GM19193 (cell line): ENCODE data around the gene LRRTM4.

Source experiments
- POLR2A ChIP-seq: IDR thresholded peaks from 4 replicates; pipeline ENCODE4 v1.6.1; 2011; ENCODE audit not compliant: insufficient read depth, insufficient read length; ENCODE audit errors: extremely low read depth

Gene LRRTM4

DNA sequence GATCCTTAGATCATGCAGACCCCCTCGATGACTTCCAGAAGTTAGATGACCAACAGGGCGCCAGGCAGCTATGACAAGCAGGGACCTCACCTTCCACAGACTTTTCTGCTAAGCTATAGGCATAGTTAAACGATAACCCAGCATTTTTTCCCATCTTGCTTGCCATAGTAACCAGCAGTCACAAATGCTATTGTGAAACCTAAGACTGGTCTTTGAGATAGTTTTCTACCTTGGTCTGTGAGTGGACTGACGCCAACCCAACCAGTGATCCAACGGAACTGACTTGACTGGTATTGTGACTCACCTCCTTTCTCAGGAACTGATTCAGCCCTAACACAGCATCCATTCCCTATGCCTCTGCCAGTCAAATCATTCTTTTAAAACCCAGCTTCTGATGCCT is 361.2 kb downstream of the LRRTM4 start:
- TF ChIP-seq POLR2A: no peak

DNA sequence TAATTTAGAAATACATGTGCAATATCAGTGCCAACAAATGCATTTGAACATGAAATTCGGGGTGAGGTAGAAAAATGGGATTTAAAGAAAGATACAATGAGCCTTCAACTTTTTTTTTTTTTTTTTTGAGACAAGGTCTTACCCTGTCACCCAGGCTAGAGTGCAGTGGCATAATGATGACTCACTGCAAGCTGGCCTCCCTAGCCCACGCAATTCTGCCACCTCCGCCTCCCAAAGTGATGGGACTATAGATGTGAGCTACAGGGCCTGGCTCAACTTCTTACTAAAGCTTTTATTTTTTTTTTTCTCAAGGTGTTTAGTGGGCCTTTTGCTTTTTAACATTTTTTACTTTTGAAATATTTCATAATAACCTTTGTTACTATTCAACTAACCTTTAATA is 365.6 kb downstream of the LRRTM4 start:
- TF ChIP-seq POLR2A: no peak

DNA sequence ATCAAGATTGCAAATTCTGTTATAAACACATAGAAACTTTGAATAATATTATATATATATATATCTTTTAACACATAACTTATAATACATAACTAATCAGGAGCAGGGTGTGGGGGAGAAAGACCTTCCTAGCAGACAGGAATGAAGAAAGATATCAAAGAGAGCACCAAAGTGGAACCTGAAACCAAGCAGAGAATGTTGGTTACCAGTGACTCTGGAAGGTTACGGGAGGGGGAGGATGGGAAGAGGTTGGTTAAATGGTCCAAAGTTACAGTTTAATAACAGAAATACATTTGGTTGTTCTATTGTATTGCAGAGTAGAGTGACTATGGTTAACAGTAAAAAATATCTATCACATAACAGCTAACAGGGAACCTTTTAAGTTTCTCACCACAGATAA is 366.7 kb downstream of the LRRTM4 start:
- TF ChIP-seq POLR2A: no peak

DNA sequence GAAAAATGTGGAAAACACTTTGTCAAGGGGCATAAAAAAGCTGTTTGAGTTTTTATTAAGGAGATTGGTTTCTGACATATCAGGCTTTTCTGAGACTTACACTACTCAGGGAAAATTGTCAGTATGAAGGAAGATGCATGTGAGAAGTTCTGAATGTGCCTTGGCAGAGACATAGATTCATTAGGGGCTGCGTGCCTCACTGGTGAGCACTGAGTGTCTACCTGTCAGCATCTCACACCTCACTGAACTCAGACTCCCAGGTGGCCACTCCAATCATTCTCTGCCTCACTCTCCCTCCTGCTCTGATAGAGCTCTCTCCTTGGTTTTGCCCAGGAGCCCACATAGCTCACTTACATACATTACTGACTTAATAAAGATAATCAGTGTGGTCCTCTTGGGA is 372.6 kb downstream of the LRRTM4 start:
- no peak for TF ChIP-seq POLR2A

DNA sequence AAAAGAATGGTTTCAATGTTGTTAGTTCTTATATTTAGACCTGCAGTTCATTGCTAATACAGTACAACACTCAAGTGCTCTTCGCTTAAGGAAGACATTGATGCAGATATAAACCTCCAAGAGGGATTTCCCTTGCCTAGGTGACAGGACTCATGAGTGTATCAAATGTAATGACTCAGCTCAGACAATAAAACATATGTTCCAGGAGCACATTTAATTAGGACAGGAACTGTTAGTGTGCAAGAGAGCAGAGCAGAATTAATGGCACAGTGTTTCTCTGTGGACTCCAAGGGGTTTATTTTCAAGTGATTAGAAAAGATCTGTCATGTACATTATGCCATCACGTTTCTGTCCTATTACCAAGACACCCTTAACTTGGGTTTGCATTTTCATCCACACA is 375.0 kb downstream of the LRRTM4 start:
- TF ChIP-seq POLR2A: no peak

DNA sequence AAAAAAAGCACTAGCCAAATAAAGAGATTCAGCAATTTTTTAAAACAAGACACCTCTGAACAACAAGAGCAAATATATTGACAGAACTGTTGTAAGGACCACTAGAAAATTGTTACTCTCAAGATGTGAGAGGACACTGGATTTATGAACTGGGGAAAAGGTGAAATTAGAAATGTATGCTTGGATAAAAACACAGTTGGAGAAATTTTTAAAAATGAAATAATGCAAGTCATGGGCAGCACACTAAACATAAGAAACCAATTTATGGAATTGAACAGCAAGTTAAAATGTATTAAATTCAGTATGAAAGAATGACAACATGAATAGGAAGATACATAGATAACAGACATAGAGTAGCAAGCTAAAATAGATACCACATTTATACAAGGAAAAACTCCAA is 377.4 kb downstream of the LRRTM4 start:
- TF ChIP-seq POLR2A: no peak

DNA sequence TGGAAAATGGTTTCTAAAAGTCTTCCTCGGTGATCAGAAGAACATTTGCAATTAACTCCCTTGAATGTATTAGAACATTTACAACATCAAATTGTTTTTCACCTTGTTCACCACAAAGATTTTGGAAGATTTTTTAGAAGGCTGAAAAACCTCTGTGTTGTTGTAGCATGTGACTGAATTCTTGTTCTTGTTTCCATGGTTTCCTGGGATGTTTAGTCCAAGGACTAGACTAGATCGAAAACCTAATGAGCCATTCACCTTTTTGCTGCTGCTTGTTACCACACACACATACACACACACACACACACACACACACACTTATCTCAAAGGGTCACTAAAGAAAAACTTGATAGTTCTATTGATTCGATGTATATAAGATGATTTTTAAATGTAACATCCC is 380.0 kb downstream of the LRRTM4 start:
- TF ChIP-seq POLR2A: no peak

DNA sequence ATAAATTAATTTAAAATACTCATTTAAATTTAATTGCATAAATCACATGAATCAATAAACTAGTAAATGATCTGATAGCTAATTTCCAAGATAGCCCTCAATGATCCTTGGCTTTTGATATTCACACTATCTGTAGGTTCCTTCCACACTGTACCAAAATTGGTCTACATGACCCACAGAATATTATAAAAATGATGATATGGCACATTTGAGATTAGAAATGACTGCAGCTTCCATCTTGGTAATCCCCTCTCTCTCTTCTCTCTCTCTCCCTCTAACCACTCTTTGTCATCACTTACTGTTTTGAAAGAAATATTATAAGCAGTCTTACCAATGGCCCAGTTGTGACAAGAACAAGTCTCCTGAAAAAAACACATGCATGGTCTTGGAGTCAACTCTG is 394.8 kb downstream of the LRRTM4 start:
- TF ChIP-seq POLR2A: no peak

DNA sequence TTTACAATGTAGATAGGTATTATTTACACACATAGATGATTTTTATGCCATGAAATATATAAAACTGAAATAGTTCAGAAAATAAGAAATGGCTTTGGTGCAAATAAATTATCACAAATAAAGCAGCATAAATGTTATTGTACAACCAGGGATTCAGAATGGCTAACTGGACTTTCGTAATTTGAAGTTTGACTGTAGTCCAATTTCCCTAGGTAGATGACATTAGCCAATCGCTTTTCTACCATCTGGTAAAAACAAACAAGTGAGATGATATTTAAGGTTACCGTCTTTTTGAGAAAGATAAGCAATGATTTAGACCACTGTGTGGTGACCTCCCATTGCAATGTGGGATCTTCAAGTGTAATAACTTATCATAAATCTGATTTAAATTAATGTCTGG is 400.7 kb downstream of the LRRTM4 start:
- TF ChIP-seq POLR2A: no peak

DNA sequence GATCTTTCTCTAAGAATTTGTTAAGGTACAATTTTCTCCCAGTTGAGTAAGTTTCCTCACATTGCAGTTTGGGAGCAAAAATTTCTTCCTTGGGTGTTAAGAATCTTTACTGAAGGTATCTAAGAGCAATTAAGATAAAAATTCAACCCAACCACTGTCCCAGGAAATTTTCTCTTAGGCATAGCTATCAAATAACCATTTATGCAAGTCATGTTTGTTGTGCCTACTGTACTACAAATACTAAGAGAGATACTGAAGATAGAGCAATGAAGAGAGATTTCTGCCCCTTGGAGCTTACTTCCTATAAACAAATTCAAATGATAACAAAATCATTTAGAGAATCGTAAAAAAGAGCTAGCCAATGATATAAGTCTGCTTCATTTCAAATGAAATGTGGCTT is 402.8 kb downstream of the LRRTM4 start:
- no peak for TF ChIP-seq POLR2A

DNA sequence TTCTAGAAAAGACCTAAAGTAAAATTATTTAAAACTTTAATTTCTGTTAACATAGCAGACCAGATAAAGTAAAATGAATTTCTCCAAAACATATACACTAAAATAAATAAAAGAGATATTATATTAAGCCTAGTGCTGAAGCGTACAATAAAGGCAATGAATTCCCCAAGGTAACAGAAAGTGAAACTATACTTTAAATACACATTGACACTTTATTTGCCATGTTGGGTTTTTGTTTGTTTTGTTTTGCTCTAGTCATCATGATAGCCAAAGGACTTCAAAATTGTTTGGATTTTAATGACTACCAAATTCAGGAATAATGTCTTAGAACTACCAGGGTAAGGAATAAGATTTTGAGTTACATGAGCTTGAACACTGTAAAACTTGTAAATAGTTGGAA is 413.3 kb downstream of the LRRTM4 start:
- TF ChIP-seq POLR2A: no peak

DNA sequence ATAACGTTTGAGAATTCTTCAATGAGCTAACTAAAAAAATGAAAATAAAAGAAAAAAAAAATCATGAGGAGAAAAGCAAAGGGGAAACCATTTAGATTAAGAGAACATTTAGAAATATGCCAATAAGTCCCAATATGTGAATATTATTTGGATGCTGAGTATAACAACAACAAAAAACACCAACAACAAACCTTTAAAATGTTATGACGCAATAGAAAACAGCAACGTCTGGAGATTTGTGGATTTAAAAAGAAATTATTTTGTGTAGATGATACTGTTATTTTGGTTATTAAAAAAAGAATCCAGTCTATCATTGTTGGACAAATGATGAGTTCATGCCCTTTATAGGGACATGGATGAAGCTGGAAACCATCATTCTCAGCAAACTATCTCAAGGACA is 417.2 kb downstream of the LRRTM4 start:
- TF ChIP-seq POLR2A: no peak

DNA sequence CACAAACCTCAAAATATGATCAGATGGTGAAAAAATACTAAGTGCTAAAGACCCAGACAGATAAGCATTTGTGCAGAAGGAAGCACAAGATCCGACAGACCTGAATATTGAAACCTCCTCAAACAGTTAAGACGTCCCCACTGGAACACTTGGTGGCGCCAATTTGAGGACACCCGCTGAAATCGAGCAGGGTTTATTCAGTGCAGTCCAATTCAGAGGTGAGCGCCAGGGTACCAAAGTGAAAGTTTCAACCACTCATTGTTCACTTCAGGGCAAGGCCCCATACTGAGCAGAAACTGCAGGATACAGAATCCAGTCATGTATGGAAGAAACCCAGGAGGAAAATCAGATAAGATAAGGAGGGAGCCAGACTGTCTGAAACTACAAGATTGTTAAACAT is 417.6 kb downstream of the LRRTM4 start:
- no peak for TF ChIP-seq POLR2A

DNA sequence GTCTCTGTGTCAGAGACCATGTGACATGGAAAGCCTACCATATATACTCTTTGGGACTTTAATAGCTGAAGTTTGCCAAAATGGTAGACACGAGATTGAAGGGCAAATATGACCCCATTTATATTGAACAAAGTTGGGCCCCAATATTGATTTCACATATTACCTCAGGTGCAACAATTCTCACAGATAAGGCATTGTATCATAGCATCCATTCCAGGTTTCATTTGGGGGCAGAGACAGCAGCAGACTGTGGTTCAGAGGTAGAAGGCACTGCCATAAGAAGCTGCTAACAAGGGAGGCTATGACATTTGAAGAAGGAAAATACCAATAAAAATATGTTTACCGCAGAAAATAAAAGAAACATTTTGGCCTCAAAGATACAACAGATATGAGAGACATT is 419.2 kb downstream of the LRRTM4 start:
- TF ChIP-seq POLR2A: no peak

DNA sequence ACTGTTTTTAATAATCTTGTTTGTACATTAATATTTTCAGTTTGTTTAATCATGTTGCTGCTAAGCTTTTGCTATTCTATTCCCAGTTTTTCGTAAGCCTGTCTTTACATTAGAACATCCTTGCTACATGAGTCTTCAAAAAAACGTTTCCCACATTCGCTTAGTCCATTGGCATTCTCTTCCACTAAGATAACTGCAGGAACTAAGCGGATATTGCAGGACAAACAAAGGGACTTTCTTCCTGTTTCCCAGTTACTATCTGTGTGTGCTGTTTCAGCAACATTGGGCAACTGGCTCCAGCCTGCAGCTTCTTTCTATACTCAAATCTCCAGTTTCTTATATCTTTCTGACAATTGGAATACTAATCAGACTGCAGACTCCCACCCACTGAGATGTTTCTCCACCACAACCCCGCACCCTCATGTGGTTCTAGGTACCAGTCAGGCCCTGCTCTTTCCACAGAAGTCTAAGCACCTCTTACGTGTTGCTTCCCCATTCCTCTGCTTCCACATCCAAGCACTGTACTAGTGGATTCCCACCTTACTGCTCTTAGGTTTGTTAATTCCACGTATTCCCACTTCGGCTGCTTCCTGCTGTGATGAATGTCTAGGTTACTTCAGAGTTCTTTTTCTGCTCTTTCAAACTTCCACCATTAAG is 420.3 kb downstream of the LRRTM4 start:
- no peak for TF ChIP-seq POLR2A

DNA sequence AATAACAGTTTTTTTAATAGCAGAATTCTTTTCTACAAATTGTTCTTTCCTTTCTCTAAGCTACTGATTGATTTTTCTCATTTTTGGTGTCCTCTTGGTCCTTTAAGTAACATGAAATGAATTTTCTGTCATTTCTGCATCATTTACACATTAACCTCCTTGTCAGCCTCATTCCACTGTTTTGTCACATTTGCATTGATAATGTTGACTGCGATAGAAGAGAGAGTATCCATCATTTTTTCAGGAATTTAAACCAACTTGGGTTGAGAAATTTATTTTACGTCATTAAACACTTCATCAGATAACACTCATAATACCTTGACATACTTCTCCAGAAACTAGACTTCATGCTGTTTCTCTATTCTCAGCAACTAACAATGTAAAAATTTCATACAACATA is 422.2 kb downstream of the LRRTM4 start:
- no peak for TF ChIP-seq POLR2A

DNA sequence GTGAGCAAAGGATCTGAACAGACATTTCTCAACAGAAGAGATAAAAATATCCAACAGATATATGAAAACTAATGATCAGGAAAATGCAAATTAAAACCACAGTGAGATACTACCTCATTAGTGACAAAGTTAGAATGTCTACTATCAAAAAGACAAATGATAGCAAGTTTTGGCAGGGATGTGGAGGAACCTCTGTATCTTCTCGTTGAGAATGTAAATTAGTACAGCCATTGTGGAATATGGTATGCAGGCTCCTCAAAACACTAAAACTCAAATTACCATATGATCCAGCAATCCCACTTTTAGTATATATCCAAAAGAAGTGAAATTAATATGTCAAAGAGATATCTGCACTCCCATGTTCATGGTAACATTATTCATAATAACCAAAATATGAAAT is 427.1 kb downstream of the LRRTM4 start:
- TF ChIP-seq POLR2A: no peak

DNA sequence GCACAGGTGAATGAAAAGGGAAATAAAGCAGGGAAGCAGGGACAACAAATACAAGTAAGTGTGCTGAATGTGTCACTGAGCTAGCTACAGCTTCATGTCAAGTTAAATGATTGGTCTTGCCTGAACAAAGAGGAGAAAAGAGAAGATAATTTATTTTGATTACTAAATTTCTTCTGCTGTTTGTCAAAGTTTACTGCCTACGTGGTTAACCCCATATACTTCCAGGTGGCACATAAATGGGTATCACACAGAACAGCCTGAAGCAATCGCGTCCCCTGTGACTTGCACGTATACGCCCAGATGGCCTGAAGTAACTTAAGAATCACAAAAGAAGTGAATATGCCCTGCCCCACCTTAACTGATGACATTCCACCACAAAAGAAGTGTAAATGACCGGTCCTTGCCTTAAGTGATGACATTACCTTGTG is 434.2 kb downstream of the LRRTM4 start:
- TF ChIP-seq POLR2A: no peak

DNA sequence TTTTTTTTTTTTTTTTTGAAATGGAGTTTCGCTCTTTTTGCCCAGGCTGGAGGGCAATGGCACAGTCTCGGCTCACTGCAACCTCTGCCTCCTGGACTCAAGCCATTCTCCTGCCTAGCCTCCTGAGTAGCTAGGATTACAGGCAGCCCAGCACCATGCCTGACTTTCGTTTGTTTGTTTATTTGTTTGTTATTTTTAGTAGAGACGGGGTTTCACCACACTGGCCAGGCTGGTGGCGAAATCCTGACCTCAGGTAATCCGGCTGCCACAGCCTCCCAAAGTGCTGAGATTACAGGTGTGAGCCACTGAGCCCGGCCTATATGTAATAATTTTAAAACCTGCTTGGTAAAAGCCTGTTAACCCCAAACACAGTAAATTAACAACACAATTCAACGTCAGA is 435.7 kb downstream of the LRRTM4 start:
- no peak for TF ChIP-seq POLR2A

DNA sequence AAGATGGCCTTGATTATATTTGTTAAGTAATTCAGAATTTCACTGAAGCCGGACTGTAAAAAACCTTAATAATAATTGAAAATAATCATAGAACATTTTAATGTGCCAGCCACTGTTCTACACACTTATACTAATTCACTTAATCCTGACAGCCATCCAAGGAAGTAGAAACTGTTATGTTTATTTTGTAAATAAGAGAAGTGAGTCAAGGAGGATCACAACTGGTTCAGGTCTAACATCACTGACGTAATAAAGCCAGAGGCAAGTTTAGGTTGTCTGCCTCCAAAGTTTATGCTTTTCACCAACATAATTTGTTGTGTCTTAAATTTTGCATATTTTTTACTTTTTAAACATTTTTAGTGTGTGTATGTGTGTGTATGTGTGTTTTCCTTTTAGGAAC is 436.1 kb downstream of the LRRTM4 start:
- TF ChIP-seq POLR2A: no peak
